ENCODE data around the gene ENKUR.
"Not testable (repeated sequence)": the region's sequence is repeated elsewhere in the genome, so short reads cannot be mapped to it uniquely, and the experiment has no call there.

The ENKUR gene

GRCh38 chr10:24958721-24959381 is 57.1 kb downstream of the ENKUR start:
- no peak for DNase-seq (ENCODE audit: low spot score)
- H3K9me3 ChIP-seq (ENCODE audit: severe bottlenecking): no peaks in the 10 kb centered on the region
- H3K4me1 ChIP-seq (ENCODE audit: insufficient read depth, poor library complexity, severe bottlenecking): peaks cover 27% of the 10 kb centered on the region
- no peak for ATAC-seq (ENCODE audit: low read depth)
- H3K27me3 ChIP-seq (ENCODE audit: insufficient read depth, poor library complexity, severe bottlenecking): no peaks in the 10 kb centered on the region
- TF ChIP-seq CTCF (IDR thresholded peaks at IDR 0.05; ENCODE audit: poor library complexity, severe bottlenecking): no peak
- H3K36me3 ChIP-seq (ENCODE audit: low read depth): no peaks in the 10 kb centered on the region
- H3K27ac ChIP-seq (ENCODE audit: poor library complexity, severe bottlenecking): peak overlapping the region; percentile 69
- no peak overlapping the region for H3K4me3 ChIP-seq (ENCODE audit: severe bottlenecking)

GRCh38 chr10:24958091-24958720 is 57.8 kb downstream of the ENKUR start:
- Histone ChIP-seq H3K27me3 (ENCODE audit: insufficient read depth, poor library complexity, severe bottlenecking) (no peaks in the 10 kb centered on the region), H3K36me3 (ENCODE audit: low read depth) (no peaks in the 10 kb centered on the region), H3K4me3 (ENCODE audit: severe bottlenecking) (no peak overlapping the region), H3K9me3 (ENCODE audit: severe bottlenecking) (no peaks in the 10 kb centered on the region), H3K27ac (ENCODE audit: poor library complexity, severe bottlenecking) (peak overlapping the region; percentile 69), H3K4me1 (ENCODE audit: insufficient read depth, poor library complexity, severe bottlenecking) (peaks cover 20% of the 10 kb centered on the region)
- DNase-seq (ENCODE audit: low spot score): no peak
- ATAC-seq (ENCODE audit: low read depth): peak; percentile 54
- TF ChIP-seq CTCF (IDR thresholded peaks at IDR 0.05; ENCODE audit: poor library complexity, severe bottlenecking): no peak

GRCh38 chr10:24957624-24958051 is 58.3 kb downstream of the ENKUR start:
- Histone ChIP-seq H3K4me1 (ENCODE audit: insufficient read depth, poor library complexity, severe bottlenecking) (peaks cover 19% of the 10 kb centered on the region), H3K27ac (ENCODE audit: poor library complexity, severe bottlenecking) (peak overlapping the region; percentile 69)
- not testable (repeated sequence) for DNase-seq (ENCODE audit: low spot score); H3K9me3 ChIP-seq (ENCODE audit: severe bottlenecking); ATAC-seq (ENCODE audit: low read depth); H3K36me3 ChIP-seq (ENCODE audit: low read depth); H3K4me3 ChIP-seq (ENCODE audit: severe bottlenecking); H3K27me3 ChIP-seq (ENCODE audit: insufficient read depth, poor library complexity, severe bottlenecking)

DNA sequence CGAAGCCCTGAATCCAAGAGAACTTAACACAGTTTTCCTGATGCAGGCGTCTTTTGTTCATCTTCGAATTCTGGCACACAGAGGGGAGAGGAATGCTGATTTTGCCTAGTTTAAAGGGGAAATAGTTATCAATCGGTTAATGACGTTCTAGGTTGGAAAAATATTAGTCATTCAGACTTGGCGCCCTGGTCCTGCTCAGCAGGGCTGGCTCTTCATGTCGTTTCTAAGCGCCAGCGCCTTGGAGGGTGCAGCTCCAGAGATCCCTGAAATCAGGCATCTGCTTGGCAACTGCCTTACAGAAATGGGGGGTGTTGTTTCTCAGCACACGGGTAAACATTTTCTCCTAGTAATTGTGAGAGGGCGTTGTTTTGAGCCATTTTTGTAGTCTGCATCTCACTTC is 62.3 kb downstream of the ENKUR start:
- no peak for TF ChIP-seq CTCF (IDR thresholded peaks at IDR 0.05; ENCODE audit: poor library complexity, severe bottlenecking)
- no peak for ATAC-seq (ENCODE audit: low read depth)
- Histone ChIP-seq H3K9me3 (ENCODE audit: severe bottlenecking) (no peaks in the 10 kb centered on the region), H3K4me3 (ENCODE audit: severe bottlenecking) (no peak overlapping the region), H3K27me3 (ENCODE audit: insufficient read depth, poor library complexity, severe bottlenecking) (no peaks in the 10 kb centered on the region), H3K27ac (ENCODE audit: poor library complexity, severe bottlenecking) (no peak overlapping the region), H3K4me1 (ENCODE audit: insufficient read depth, poor library complexity, severe bottlenecking) (peaks cover 14% of the 10 kb centered on the region), H3K36me3 (ENCODE audit: low read depth) (no peaks in the 10 kb centered on the region)
- no peak for DNase-seq (ENCODE audit: low spot score)

- Histone ChIP-seq H3K9me3 (ENCODE audit: severe bottlenecking) (no peaks in the 10 kb centered on the region), H3K27ac (ENCODE audit: poor library complexity, severe bottlenecking) (no peak overlapping the region), H3K4me1 (ENCODE audit: insufficient read depth, poor library complexity, severe bottlenecking) (peaks cover 8% of the 10 kb centered on the region), H3K36me3 (ENCODE audit: low read depth) (no peaks in the 10 kb centered on the region), H3K4me3 (ENCODE audit: severe bottlenecking) (peak overlapping the region; percentile 40), H3K27me3 (ENCODE audit: insufficient read depth, poor library complexity, severe bottlenecking) (no peaks in the 10 kb centered on the region)
- ATAC-seq (ENCODE audit: low read depth) (peak; percentile 49), DNase-seq (ENCODE audit: low spot score) (no peak)
- TF ChIP-seq CTCF (IDR thresholded peaks at IDR 0.05; ENCODE audit: poor library complexity, severe bottlenecking): peak; percentile 47
These were observed 63.0 kb downstream of the ENKUR start for GRCh38 chr10:24952707-24953645.
